Measurements from ENCODE around the gene TOR1A. TPM values are rescaled to one million over a fixed set of nuclear protein-coding genes. Genes with fewer than 3 reads are reported as not detected.

The TOR1A gene
- total RNA-seq (2014; rRNA removed; shearing (Covaris generic)): 42.6 and 47.6 TPM in 2 replicates
- polyA plus RNA-seq (2014; cell fraction: nucleus; rRNA removed): 40.1 and 56.7 TPM in 2 replicates

- peak; percentile 95 for DNase-seq (ENCODE audit: extremely low read depth, low read depth)
Measured at GRCh38 chr9:129823935-129824601, at the start of gene TOR1A. TOR1A (minus strand) TSS chr9:129824136; CDS start chr9:129824085, 51 bp downstream.

GRCh38 chr9:129871046-129871445, 47.1 kb upstream of the TOR1A start:
- DNase-seq (ENCODE audit: extremely low read depth, low read depth): no peak

- DNase-seq (ENCODE audit: extremely low read depth, low read depth): no peak
Measured at GRCh38 chr9:129869585-129870501, 45.9 kb upstream of the TOR1A start.

- DNase-seq (ENCODE audit: extremely low read depth, low read depth): no peak
Measured at GRCh38 chr9:129868872-129869486, 45.0 kb upstream of the TOR1A start.

GRCh38 chr9:129868023-129868871, 44.3 kb upstream of the TOR1A start:
- DNase-seq (ENCODE audit: extremely low read depth, low read depth): no peak

- DNase-seq (ENCODE audit: extremely low read depth, low read depth): no peak
Measured at GRCh38 chr9:129867136-129868022, 43.4 kb upstream of the TOR1A start.

- no peak for DNase-seq (ENCODE audit: extremely low read depth, low read depth)
Measured at GRCh38 chr9:129866394-129867135, 42.6 kb upstream of the TOR1A start.

- no peak for DNase-seq (ENCODE audit: extremely low read depth, low read depth)
Measured at GRCh38 chr9:129865668-129866320, 41.9 kb upstream of the TOR1A start.

- DNase-seq (ENCODE audit: extremely low read depth, low read depth): no peak
Measured at GRCh38 chr9:129864991-129865647, 41.2 kb upstream of the TOR1A start.

GRCh38 chr9:129863059-129863690, 39.2 kb upstream of the TOR1A start:
- no peak for DNase-seq (ENCODE audit: extremely low read depth, low read depth)

GRCh38 chr9:129861447-129861827, 37.5 kb upstream of the TOR1A start:
- no peak for DNase-seq (ENCODE audit: extremely low read depth, low read depth)

GRCh38 chr9:129860653-129861446, 36.9 kb upstream of the TOR1A start:
- DNase-seq (ENCODE audit: extremely low read depth, low read depth): no peak

GRCh38 chr9:129858167-129858962, 34.4 kb upstream of the TOR1A start:
- DNase-seq (ENCODE audit: extremely low read depth, low read depth): no peak

- DNase-seq (ENCODE audit: extremely low read depth, low read depth): no peak
Measured at GRCh38 chr9:129857207-129857606, 33.3 kb upstream of the TOR1A start.

GRCh38 chr9:129854588-129855110, 30.7 kb upstream of the TOR1A start:
- no peak for DNase-seq (ENCODE audit: extremely low read depth, low read depth)
